Tibial artery (tissue), 4 donors: ENCODE measurements around the gene KCNT1.

Source experiments
- DNase-seq, 2 donors: peaks; one replicate each; pipeline ENCODE4 v3.0.0-alpha.2; 2019
- H3K27ac ChIP-seq, 2 donors: fragments of 200-600 bp; sonication (generic) in 1 of 2; 1 replicate in 1 of 2; 2 replicates in 1 of 2; pipeline ENCODE4 v1.5.1; 2018 to 2019; ENCODE audit warnings: mild to moderate bottlenecking in 1 of 2
- H3K27me3 ChIP-seq, 2 donors: fragments of 200-600 bp; sonication (generic) in 1 of 2; one replicate each; pipeline versions ENCODE4 v1.5.1 to v1.6.0; 2016 to 2019
- H3K36me3 ChIP-seq, 3 donors: fragments of 200-600 bp; sonication (generic) in 2 of 3; one replicate each; pipeline ENCODE4 v1.5.1; 2016 to 2019; ENCODE audit warnings: mild to moderate bottlenecking in 2 of 3
- H3K4me1 ChIP-seq, 4 donors: fragments of 200-600 bp; sonication (generic) in 2 of 4; 1 replicate in 3 of 4; 2 replicates in 1 of 4; pipeline ENCODE4 v1.5.1; 2016 to 2019
- H3K4me3 ChIP-seq, 2 donors: fragments of 200-600 bp; sonication (generic) in 1 of 2; 1 replicate in 1 of 2; 2 replicates in 1 of 2; pipeline ENCODE4 v1.5.1; 2018 to 2019; ENCODE audit warnings: mild to moderate bottlenecking in 2 of 2
- H3K9me3 ChIP-seq, 3 donors: fragments of 200-600 bp; sonication (generic) in 1 of 3; one replicate each; pipeline ENCODE4 v1.5.1; 2016 to 2019
- CTCF ChIP-seq, 2 experiments: fragments of 200-600 bp in 1 of 2; fragments of 450-650 bp in 1 of 2; IDR thresholded peaks; one replicate each; pipeline ENCODE4 v1.5.1; 2017 to 2019; ENCODE audit warnings: antibody characterized with exemption in 2 of 2, mild to moderate bottlenecking in 1 of 2, moderate library complexity in 1 of 2
- intact Hi-C: fragments of 100-400 bp; cut with DNase I; formaldehyde crosslinking; loops from one replicate; pipeline ENCODE4 v1.15.0; 2023; ENCODE audit warnings: low total_unique reads

Gene KCNT1

GRCh38 chr9:135736272-135736978, 34.4 kb downstream of the KCNT1 start:
- H3K27me3 ChIP-seq: peaks cover 0 to 71% of the 10 kb centered on the region in 2 donors
- no peak overlapping the region for H3K27ac ChIP-seq

GRCh38 chr9:135736979-135737839, 35.2 kb downstream of the KCNT1 start:
- no peak for TF ChIP-seq CTCF (IDR thresholded peaks at IDR 0.05)
- no peaks in the 10 kb centered on the region for H3K36me3 ChIP-seq
- H3K27me3 ChIP-seq: peaks cover 0 to 78% of the 10 kb centered on the region in 2 donors
- no peak for DNase-seq
- no peak overlapping the region for H3K4me3 ChIP-seq
- intact Hi-C loops: no loop called here
- no peaks in the 10 kb centered on the region for H3K9me3 ChIP-seq
- no peaks in the 10 kb centered on the region for H3K4me1 ChIP-seq
- H3K27ac ChIP-seq: no peak overlapping the region

More at GRCh38 chr9:135736272-135736978, 34.4 kb downstream of the KCNT1 start:
- no peak for TF ChIP-seq CTCF (IDR thresholded peaks at IDR 0.05)
- Histone ChIP-seq H3K9me3 (peaks cover 0 to 3% (median under 1%) of the 10 kb centered on the region in 3 donors), H3K4me3 (no peak overlapping the region), H3K36me3 (no peaks in the 10 kb centered on the region), H3K4me1 (no peaks in the 10 kb centered on the region)
- intact Hi-C loops: no loop called here
- DNase-seq: no peak

- Histone ChIP-seq H3K4me1 (no peaks in the 10 kb centered on the region), H3K9me3 (no peaks in the 10 kb centered on the region), H3K27me3 (peaks cover 0 to 81% of the 10 kb centered on the region in 2 donors), H3K4me3 (no peak overlapping the region), H3K27ac (no peak overlapping the region), H3K36me3 (no peaks in the 10 kb centered on the region)
- no peak for TF ChIP-seq CTCF (IDR thresholded peaks at IDR 0.05)
- no peak for DNase-seq
- intact Hi-C loops: no loop called here
Observed at GRCh38 chr9:135737840-135738521, 36.0 kb downstream of the KCNT1 start.

GRCh38 chr9:135739271-135740220, 37.6 kb downstream of the KCNT1 start:
- H3K27me3 ChIP-seq: peaks cover 0 to 89% of the 10 kb centered on the region in 2 donors

More at GRCh38 chr9:135739271-135740220, 37.6 kb downstream of the KCNT1 start:
- Histone ChIP-seq H3K4me3 (no peak overlapping the region), H3K27ac (no peak overlapping the region), H3K9me3 (no peaks in the 10 kb centered on the region), H3K36me3 (no peaks in the 10 kb centered on the region), H3K4me1 (no peaks in the 10 kb centered on the region)
- intact Hi-C loops: no loop called here
- no peak for TF ChIP-seq CTCF (IDR thresholded peaks at IDR 0.05)
- no peak for DNase-seq
